ENCODE results near the gene TRPM5.

TRPM5 gene

GRCh38 chr11:2411446-2412305 lies 32.6 kb downstream of the TRPM5 start:
- TF ChIP-seq GABPA (IDR thresholded peaks at IDR 0.05; ENCODE audit: low read depth): no peak
- TF ChIP-seq REST (IDR thresholded peaks at IDR 0.05; ENCODE audit: insufficient replicate concordance, low read depth): no peak
- no peak for TF ChIP-seq CTCF (IDR thresholded peaks at IDR 0.05; ENCODE audit: insufficient read depth, low read length)
- TF ChIP-seq SPI1 (IDR thresholded peaks at IDR 0.05; ENCODE audit: borderline replicate concordance, low read depth): no peak
- no peak for TF ChIP-seq POLR2AphosphoS5 (IDR thresholded peaks at IDR 0.05; ENCODE audit: low read depth)
- Histone ChIP-seq H3K4me3 (replicated peaks; ENCODE audit: insufficient read depth, low read length) (no peak overlapping the region), H3K27me3 (ENCODE audit: insufficient read depth, poor library complexity, severe bottlenecking) (no peaks in the 10 kb centered on the region), H3K27ac (replicated peaks) (no peak overlapping the region)
- no peak for DNase-seq (ENCODE audit: low read depth in 1 of 2, low spot score in 1 of 2)

- DNase-seq (ENCODE audit: low read depth in 1 of 2, low spot score in 1 of 2): no peak
- H3K27ac ChIP-seq (replicated peaks): no peak overlapping the region
- no peak overlapping the region for H3K4me3 ChIP-seq (replicated peaks; ENCODE audit: insufficient read depth, low read length)
- no peaks in the 10 kb centered on the region for H3K27me3 ChIP-seq (ENCODE audit: insufficient read depth, poor library complexity, severe bottlenecking)
- TF ChIP-seq SPI1 (IDR thresholded peaks at IDR 0.05; ENCODE audit: borderline replicate concordance, low read depth): no peak
- no peak for TF ChIP-seq POLR2AphosphoS5 (IDR thresholded peaks at IDR 0.05; ENCODE audit: low read depth)
- TF ChIP-seq CTCF (IDR thresholded peaks at IDR 0.05; ENCODE audit: insufficient read depth, low read length): no peak
- no peak for TF ChIP-seq GABPA (IDR thresholded peaks at IDR 0.05; ENCODE audit: low read depth)
- TF ChIP-seq REST (IDR thresholded peaks at IDR 0.05; ENCODE audit: insufficient replicate concordance, low read depth): no peak
These were observed 33.7 kb downstream of the TRPM5 start for GRCh38 chr11:2410616-2411015.

- no peak for DNase-seq (ENCODE audit: low read depth in 1 of 2, low spot score in 1 of 2)
- TF ChIP-seq GABPA (IDR thresholded peaks at IDR 0.05; ENCODE audit: low read depth): no peak
- TF ChIP-seq REST (IDR thresholded peaks at IDR 0.05; ENCODE audit: insufficient replicate concordance, low read depth): no peak
- no peak for TF ChIP-seq SPI1 (IDR thresholded peaks at IDR 0.05; ENCODE audit: borderline replicate concordance, low read depth)
- no peak for TF ChIP-seq CTCF (IDR thresholded peaks at IDR 0.05; ENCODE audit: insufficient read depth, low read length)
- no peak for TF ChIP-seq POLR2AphosphoS5 (IDR thresholded peaks at IDR 0.05; ENCODE audit: low read depth)
- no peak overlapping the region for H3K27ac ChIP-seq (replicated peaks)
- no peak overlapping the region for H3K4me3 ChIP-seq (replicated peaks; ENCODE audit: insufficient read depth, low read length)
- H3K27me3 ChIP-seq (ENCODE audit: insufficient read depth, poor library complexity, severe bottlenecking): no peaks in the 10 kb centered on the region
These were observed 34.5 kb downstream of the TRPM5 start for GRCh38 chr11:2409611-2410468.

All from HL-60 (cell line).